Prostate gland (tissue), 2 donors: ENCODE measurements around the gene C3orf70.

ENCODE experiments used
- POLR2AphosphoS5 ChIP-seq: sonication (generic); formaldehyde crosslinking; IDR thresholded peaks from one replicate; pipeline ENCODE4 v1.6.1; 2017; ENCODE audit warnings: antibody characterized with exemption
- TF ChIP-seq, protein P1 (sequence below), 4 experiments: fragments of 200-600 bp in 2 of 4; fragments of 450-650 bp in 2 of 4; sonication (generic) in 2 of 4; IDR thresholded peaks; 1 replicate in 3 of 4; 2 replicates in 1 of 4; pipeline ENCODE4 v1.5.1; 2016 to 2019; ENCODE audit warnings: antibody characterized with exemption in 4 of 4, mild to moderate bottlenecking in 2 of 4, moderate library complexity in 2 of 4

DNA sequence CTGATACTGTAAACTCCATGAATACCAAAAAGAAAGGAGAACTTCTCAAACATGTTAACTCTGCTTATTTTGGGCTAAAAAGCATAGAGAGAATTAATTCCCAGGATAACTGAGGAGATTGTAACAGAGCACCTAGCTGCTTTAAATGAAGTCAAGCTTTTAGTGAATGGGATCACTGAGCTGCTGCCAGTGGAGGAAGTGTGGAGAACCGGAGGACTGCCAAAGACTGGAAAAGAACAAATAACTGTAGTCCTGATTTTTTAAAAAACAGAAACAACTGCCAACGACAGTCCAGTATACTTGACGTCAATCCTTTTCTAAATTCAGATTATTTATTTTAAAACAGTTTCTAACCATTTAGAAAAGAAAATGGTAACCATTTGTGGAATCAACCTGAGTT lies 3.3 kb downstream of the C3orf70 start:
- TF ChIP-seq, protein P1, sequence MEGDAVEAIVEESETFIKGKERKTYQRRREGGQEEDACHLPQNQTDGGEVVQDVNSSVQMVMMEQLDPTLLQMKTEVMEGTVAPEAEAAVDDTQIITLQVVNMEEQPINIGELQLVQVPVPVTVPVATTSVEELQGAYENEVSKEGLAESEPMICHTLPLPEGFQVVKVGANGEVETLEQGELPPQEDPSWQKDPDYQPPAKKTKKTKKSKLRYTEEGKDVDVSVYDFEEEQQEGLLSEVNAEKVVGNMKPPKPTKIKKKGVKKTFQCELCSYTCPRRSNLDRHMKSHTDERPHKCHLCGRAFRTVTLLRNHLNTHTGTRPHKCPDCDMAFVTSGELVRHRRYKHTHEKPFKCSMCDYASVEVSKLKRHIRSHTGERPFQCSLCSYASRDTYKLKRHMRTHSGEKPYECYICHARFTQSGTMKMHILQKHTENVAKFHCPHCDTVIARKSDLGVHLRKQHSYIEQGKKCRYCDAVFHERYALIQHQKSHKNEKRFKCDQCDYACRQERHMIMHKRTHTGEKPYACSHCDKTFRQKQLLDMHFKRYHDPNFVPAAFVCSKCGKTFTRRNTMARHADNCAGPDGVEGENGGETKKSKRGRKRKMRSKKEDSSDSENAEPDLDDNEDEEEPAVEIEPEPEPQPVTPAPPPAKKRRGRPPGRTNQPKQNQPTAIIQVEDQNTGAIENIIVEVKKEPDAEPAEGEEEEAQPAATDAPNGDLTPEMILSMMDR (IDR thresholded peaks at IDR 0.05): no peak
- TF ChIP-seq POLR2AphosphoS5: no peak
